ENCODE data around the gene PGS1.

DNA sequence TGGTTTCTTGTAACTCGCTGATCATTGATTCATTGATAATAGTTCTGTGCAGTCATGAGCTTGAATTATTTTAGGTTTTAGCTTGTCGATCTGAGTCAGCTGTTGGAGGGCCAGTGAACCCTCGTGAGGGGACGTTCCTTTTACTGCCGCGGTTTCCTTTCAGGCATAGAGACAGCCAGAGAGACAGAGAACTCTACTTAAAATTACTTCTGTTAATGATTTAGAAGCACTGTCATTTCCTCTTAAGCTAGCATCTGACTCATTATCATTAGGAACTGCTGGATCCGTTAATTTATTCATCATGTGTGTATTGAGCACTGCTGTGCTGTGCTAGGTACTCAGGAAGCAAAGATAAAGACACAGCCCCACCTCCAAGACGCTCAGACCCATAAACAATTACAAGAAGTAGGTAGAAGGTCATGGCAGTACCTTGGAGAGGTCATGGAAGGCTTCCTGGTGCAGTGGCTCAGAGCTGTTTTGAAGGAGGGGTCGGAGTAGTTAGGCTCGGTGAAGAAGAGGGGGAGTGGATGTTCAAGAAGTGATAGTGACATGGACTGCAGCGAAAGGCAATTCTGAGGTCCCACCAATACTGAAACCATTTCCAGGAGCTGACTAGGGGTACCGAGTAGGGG, 3.3 kb downstream of the PGS1 start:
- TF ChIP-seq POLR2A (IDR thresholded peaks at IDR 0.05; ENCODE audit: low read length) (no peak), GATA1 (IDR thresholded peaks at IDR 0.05; ENCODE audit: low read depth, low read length) (no peak)

Data from erythroblast (primary cell).